Inflammatory macrophage treated with lipopolysaccharide for 4 hours (primary cell): ENCODE results near the gene DUSP16.
A peak's percentile ranks its signal among the peaks of the same experiment; 100 is the strongest.

Experiments used
- DNase-seq: peaks from one replicate; pipeline ENCODE4 v3.0.0-alpha.2; 2020

The DUSP16 gene

GRCh38 chr12:12465522-12465921 lies 97.1 kb downstream of the DUSP16 start:
- no peak for DNase-seq

GRCh38 chr12:12461923-12462315 lies 100.7 kb downstream of the DUSP16 start:
- DNase-seq, result peak; percentile 37

GRCh38 chr12:12460935-12461922 lies 101.4 kb downstream of the DUSP16 start:
- DNase-seq, result no peak

GRCh38 chr12:12456637-12457036 lies 106.0 kb downstream of the DUSP16 start:
- DNase-seq, result peak; percentile 96

- no peak for DNase-seq
These were observed 108.3 kb downstream of the DUSP16 start for GRCh38 chr12:12454315-12454714.

GRCh38 chr12:12453635-12454034 lies 109.0 kb downstream of the DUSP16 start:
- DNase-seq, result no peak

GRCh38 chr12:12452326-12452902 lies 110.2 kb downstream of the DUSP16 start:
- peak; percentile 51 for DNase-seq

GRCh38 chr12:12451098-12451497 lies 111.6 kb downstream of the DUSP16 start:
- no peak for DNase-seq

GRCh38 chr12:12450043-12450471 lies 112.6 kb downstream of the DUSP16 start:
- DNase-seq, result no peak

GRCh38 chr12:12449533-12450025 lies 113.1 kb downstream of the DUSP16 start:
- DNase-seq, result peak; percentile 98

GRCh38 chr12:12447837-12448236 lies 114.8 kb downstream of the DUSP16 start:
- DNase-seq, result no peak

GRCh38 chr12:12447236-12447635 lies 115.4 kb downstream of the DUSP16 start:
- DNase-seq, result no peak

GRCh38 chr12:12446786-12447185 lies 115.9 kb downstream of the DUSP16 start:
- peak; percentile 59 for DNase-seq

- DNase-seq, result no peak
These were observed 116.8 kb downstream of the DUSP16 start for GRCh38 chr12:12445882-12446181.

- DNase-seq, result no peak
These were observed 117.3 kb downstream of the DUSP16 start for GRCh38 chr12:12445165-12445881.

GRCh38 chr12:12443431-12443878 lies 119.2 kb downstream of the DUSP16 start:
- no peak for DNase-seq

GRCh38 chr12:12442548-12443071 lies 120.1 kb downstream of the DUSP16 start:
- DNase-seq, result peak; percentile 15

- no peak for DNase-seq
These were observed 120.7 kb downstream of the DUSP16 start for GRCh38 chr12:12441843-12442461.

- no peak for DNase-seq
These were observed 121.2 kb downstream of the DUSP16 start for GRCh38 chr12:12441429-12441807.

GRCh38 chr12:12440784-12441428 lies 121.8 kb downstream of the DUSP16 start:
- DNase-seq, result no peak

- peak; percentile 57 for DNase-seq
These were observed 123.0 kb downstream of the DUSP16 start for GRCh38 chr12:12439636-12440035.

- DNase-seq, result peak; percentile 39
These were observed 125.8 kb downstream of the DUSP16 start for GRCh38 chr12:12436831-12437345.
